ENCODE data around the gene APBB1.

The APBB1 gene

GRCh38 chr11:6419009-6419631, at the start of gene APBB1:
APBB1 (minus strand) TSS chr11:6419094; CDS start chr11:6411347, 7,747 bp downstream.
- peak; percentile 90 for DNase-seq

DNA sequence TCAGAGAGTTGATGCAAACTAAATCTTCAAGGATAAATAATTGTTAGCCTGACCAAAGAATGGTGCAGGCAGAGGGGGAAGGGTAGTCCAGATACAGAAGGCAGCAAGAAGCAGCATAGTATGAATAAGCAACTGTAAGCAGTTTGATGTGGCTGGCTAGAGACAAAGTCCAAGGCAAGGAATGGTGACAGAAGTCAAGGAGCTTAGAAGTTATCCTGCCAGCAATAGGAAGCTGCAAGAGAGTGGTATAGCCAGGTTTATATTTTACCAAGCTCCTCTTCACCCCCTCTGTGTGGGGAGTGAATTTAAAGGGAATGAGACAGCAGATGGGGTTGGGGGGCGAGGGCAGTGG, 40.2 kb upstream of the APBB1 start:
- DNase-seq, result no peak

DNA sequence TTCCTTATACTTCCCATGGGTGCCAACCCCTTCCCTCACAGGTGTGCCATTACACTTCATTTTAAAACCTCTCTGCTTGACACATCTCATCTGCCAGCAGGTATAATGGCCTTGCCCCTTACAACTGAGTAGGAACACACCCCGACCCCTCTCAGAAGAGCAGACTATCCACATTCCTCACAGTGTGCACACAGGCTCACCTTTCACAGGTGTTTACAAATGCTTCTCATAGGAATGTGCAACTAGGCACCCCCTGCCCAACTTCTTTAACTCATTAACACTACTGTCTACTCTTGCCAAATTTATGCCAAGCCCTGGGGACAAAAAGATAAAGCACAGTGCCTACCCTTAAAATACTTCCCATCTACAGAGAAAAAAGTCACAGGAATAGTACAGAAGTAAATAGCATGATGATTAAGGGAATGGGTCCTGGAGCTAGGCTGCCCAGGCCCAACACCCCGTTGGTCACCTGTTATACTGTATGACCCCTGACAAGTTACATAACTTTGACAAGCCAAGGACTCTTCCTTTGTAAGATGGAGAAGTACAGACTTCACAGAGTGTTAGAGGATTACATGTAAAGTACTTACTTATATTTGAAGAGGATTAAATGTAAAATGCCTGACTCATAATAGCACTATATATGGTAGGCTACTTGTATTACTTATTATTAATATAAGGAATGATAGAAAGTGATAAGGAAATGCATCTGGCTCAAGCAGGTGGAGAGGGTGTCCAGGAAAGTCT, 39.6 kb upstream of the APBB1 start:
- no peak for DNase-seq

- DNase-seq, result no peak
These were observed 38.9 kb upstream of the APBB1 start for GRCh38 chr11:6457581-6458320.

GRCh38 chr11:6456361-6457073, 37.6 kb upstream of the APBB1 start:
- no peak for DNase-seq

GRCh38 chr11:6455070-6455469, 36.2 kb upstream of the APBB1 start:
- no peak for DNase-seq

DNA sequence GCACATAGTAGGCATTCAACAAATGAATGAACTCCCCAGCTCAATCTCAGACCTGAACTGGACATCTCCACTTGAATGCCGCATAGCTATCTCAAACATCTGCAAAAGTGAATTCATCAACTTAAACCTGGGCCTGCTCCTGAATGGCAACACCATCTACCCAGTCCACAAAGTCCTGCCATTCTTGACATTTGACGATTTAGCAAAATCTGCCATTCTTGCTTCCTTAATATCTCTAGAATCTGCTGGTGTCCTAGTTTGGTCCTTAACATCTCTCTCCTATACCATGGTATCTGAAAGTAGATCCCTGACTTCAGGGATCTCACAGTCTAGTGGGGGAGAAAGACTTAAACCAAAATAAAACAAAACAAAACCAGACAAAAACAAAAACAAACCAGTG, 34.3 kb upstream of the APBB1 start:
- DNase-seq, result no peak

- no peak for DNase-seq
These were observed 33.3 kb upstream of the APBB1 start for GRCh38 chr11:6452219-6452618.

GRCh38 chr11:6448574-6448973, 29.7 kb upstream of the APBB1 start:
- no peak for DNase-seq

DNA sequence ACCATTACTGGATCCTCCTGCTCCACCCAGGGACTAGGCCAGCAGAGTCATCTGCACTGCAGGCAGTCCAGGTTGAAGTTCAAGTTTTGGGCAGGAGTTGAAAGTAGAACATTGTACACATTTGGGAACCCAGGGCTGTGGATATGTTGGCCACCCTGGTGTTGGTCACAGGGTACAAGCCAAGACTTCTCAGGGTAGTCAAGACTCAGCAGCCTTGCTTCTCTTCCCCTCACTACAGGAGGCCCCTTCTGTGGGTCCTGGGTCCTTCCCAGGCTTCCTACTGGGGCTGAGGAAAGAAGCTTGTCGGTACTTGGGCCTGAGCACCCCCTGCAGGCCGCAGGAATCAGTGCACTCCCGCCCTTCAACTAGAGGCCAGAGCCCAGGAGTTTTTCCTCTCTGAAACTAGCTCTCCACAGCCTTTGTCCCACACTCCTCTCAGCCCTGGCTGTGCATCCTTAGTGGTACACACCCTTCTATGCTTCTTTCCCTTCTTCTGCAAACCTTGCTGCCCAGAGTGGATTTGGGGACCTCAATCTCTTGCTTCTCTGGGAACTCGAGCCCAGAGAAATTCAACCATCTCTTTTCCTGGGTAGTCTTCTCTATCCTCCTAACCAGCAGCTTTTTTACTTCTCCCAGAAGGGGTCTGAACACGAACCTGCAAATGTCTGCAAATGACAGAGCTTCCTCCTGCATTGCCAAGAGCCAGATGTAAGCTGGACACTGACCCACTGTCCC, 24.5 kb upstream of the APBB1 start:
- peak; percentile 82 for DNase-seq

DNA sequence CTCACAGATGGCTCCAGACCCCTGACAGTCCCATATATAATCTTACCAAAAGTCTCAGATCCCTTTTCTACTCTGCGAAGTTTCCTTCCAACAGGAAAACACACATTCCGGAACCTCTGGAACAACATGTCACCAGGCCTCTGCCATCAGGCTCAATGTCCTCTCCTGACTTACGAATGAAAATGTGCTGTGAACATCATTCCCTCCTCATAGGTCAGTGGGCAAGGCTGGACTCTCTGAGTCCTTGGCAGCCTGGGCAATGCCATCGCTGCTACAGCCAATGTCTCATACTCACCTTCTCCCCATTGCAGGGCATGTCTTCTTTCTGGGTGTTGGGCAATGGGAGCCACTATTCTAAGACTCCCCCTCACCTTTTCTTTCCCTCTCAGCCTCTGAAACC, 23.5 kb upstream of the APBB1 start:
- DNase-seq, result no peak

DNA sequence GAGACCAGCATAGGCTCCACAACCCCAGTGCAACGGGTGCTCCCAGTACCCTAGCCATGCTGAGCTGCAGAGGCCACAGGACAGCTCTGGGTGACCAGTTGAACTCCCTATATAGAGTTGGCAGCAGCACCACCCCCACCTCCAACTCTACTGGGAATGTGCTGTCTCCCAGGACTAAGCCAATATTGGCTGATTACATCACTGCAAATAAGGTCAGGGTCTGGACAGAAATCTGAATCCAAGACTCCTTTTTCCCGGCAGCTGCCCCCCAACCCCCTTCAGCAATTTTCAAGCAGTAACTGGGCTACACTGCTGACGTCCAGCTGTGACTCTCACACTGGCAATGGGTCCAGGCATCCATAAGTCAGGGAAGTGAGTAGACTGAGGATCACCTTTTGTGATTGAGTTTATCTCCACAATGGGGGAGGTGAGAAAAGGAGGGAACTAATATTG, 22.0 kb upstream of the APBB1 start, which contains the start of gene HPX:
TSS of gene HPX (minus strand) at position 82 of the 453 bp plus-strand sequence. CDS start at position 58, 24 bp downstream.
- DNase-seq, result no peak

DNA sequence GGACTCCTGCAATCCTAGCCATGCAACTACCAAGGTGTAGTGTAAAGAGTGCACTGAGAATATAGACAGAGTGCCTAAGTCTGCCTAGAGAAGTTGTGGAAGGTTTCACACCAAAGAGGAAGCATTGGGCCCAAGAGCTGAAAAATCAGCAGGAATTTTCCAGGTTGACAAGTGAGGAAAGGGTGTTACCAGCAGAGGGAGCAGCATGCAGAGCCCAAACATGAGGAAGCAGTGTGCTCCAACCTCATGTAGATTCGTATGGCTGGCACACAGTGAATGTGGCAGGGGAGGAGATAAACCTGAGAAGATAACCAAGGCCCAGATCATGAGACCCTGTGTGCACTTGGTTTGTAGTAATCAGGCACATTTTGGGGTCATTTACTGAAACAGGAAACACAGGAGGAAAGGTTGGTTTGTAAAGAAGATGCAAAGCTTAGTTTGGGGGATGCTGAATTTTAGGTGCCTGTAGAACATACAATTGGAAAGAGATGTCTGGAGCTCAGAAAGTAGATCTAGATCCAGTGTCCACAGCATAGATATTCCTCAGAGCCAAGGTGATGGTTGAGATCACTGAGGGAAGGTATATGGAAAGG, 20.2 kb upstream of the APBB1 start:
- peak; percentile 65 for DNase-seq

DNA sequence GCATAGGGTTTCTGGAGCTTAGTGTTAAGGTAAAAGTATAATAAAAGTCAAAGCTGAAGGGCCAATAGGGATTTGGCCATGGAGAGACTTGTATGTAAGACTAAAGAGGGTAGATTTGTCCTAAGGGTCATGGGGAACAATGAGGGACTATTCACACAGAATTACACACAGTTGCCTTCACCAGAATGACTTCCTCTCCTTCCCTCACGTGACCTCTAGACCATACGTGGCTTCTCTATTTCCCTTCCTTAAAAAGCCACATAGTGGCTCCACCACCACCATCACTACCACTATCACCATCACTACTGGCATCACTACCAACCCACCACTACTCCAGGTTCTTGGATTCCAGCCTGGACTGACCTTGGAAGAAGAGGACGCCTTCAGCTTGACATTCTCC, 19.1 kb upstream of the APBB1 start:
- no peak for DNase-seq

- DNase-seq, result no peak
These were observed 18.5 kb upstream of the APBB1 start for GRCh38 chr11:6437423-6437822.

GRCh38 chr11:6433998-6434660, 15.2 kb upstream of the APBB1 start:
- no peak for DNase-seq

- DNase-seq, result no peak
These were observed 13.0 kb upstream of the APBB1 start for GRCh38 chr11:6431861-6432260.

DNA sequence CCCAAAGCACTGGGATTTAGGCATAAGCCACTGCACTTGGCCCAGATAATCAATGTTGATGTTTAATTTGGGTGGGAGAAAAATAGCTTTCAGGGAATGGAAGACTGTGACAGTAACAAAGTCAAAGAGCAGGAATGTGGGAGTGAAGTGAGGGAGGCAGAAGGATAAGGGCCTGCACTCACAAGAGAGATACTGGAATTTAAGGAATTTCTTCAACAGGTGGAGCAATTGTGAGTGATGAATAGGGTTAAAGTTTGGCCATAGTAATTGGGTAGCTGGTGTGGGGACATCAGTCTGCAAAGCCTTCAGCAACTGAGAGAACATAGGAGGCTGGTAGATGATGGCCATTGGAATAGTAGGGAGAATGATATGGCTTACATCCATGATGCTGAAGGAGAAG, 8.6 kb upstream of the APBB1 start:
- DNase-seq, result no peak

- DNase-seq, result no peak
These were observed 1.8 kb upstream of the APBB1 start for GRCh38 chr11:6420677-6421076.

DNA sequence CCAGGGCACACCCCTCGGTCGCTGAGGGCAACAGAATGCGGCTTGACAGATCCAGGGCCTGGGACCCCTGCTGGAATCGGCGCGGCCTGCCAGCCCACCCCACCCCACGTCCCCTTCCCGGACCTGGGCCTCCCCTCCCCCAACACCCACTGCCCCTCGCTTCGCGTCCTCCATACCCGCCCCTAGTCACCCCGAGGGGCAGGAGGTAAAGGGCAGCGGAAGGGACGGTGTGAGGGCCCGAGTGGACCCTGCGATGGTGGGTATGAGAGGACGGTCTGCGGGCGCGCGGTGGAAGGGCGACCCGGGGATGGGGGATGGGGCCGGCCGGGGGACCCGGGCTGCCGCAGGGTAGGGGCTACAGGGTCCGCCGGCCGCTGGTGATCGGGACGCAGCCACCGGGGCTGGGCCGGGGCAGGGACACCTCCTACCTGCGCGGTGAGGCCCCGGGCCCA, 311 bp downstream of the APBB1 start:
- peak; percentile 71 for DNase-seq

DNA sequence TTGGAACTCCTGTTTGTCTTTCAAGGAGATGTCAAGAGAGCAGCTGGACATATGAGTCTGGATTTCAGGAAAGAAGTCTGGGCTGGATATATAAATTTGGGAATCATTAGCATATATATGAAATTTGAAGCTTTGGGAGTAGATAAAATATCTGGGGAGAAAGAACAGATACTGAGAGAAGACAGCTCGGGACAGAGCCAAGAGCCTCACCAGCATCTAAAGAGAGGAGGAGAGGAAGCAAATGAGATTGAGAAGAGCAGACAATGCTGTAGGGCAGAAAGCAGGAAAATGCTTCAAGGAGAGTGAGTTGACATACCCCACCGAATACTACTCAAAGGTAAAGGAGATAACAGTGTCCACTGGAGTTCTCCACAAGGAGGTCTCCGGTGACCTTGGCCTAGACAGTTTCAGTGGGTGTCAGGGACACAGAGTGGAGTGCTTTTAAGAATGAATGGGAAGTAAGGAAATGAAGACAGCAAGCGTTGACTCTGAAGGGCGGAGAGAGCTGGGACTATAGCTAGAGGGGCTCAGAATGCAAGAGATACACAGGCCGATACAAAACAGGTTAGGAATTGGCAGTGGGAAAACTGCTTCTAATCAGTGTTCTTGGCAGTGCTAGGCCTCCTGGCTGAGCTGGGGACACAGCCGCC, 862 bp downstream of the APBB1 start:
- DNase-seq, result no peak

Measured in activated effector memory CD4-positive, alpha-beta T cell treated with anti-CD3 and anti-CD28 coated beads, Interleukin-2, amount 50 U/mL, for 16 hours (primary cell).